HG02885 (cell line): Measurements from ENCODE around the gene VTI1A.

ENCODE experiments used
- ATAC-seq: cut with Tn5 transposase; IDR thresholded peaks from one replicate; pipeline ENCODE4 v1.9.1; 2021; ENCODE audit warnings: mild to moderate bottlenecking; ENCODE audit not compliant: unreplicated experiment, poor library complexity

The VTI1A gene

DNA sequence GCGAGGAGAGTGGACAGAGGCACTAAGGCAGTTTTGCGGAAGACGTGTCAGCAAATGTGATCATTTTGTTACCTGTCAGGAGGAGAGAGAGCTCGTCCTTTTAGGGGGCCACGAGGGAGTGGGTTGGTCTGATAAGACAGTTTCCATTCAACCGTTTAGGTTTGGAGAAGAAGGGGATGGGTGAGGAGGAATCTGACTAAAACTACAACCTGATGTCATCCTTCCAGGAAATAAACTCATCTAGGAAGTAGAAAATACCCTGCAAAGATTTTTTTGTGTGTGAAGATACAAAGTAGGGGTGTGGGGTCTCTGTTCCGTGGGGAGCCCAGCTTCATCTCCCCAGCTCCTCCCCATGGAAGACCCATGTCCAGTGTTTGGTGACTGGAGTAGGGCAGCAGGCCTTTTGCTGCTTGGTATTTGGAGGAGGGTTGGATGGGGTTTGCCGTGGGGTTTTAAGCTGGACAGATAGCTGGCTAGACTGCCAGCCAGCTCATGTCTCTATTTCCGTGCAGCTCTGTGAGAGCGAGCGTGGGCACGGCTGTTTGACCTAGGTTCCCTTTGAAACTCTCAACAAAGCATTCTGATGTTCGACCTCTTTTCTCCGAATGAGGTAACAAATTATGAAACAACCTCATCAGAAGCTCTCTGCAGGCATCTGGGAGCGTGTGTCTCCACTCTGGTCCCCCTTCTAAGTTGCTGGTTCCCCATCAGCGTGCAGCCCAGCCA is 367.0 kb downstream of the VTI1A start:
- no peak for ATAC-seq

DNA sequence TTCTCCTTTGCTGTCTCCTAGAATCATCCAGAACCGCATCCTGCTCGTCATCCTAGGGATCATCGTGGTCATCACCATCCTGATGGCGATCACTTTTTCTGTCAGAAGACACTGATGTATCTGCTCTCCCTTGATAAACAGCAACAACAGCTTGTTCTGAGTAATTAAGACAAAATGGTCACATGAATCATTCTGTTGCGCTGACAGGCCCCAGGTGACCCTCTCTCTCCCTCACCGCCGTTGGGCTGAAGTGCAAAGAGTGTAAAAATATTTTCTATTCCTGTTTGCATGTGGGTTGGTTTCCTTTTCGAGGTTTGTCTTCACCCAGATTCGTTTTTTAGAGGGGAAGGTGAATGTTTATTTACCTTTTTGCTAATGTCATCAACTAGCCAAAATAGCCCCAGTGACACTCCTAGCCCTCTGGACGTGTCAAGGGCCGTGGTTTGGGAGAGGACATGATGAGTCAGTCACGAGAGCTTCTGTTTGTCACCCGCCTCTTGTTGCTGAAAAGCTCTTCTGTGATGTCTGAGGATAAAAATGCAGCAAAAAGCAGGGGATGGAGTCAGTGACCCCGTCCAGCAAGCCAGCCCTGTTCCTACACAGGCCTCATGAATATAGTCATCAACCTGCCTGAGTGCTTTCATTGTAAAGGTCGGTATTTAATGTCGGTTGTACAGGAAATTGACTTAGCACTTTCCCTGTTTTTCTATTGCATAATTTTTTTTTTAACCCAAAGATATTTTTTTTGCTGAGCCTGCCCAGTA is 368.4 kb downstream of the VTI1A start:
- ATAC-seq = no peak

DNA sequence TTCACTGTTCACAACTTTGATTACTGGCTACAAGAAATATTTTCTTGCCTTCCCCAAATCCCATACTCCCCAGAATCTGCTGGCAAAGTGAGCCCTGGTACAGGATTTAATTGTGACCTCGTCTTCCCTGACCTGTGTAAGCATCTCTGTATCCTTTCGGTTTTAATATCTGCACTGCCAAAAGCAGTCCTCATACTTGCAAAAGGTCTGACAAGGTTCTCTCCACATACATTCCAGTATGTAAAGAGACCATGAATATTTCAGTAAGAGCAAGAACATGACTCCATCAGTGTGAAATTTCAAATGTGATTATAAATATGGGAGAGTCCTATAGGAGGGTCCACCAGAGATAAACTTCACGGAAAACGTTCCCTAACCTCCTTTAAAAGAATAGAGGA is 369.0 kb downstream of the VTI1A start:
- ATAC-seq = no peak

- no peak for ATAC-seq
Measured at GRCh38 chr10:112816891-112817290, 369.9 kb downstream of the VTI1A start.

GRCh38 chr10:112817981-112818777 is 371.2 kb downstream of the VTI1A start:
- no peak for ATAC-seq

DNA sequence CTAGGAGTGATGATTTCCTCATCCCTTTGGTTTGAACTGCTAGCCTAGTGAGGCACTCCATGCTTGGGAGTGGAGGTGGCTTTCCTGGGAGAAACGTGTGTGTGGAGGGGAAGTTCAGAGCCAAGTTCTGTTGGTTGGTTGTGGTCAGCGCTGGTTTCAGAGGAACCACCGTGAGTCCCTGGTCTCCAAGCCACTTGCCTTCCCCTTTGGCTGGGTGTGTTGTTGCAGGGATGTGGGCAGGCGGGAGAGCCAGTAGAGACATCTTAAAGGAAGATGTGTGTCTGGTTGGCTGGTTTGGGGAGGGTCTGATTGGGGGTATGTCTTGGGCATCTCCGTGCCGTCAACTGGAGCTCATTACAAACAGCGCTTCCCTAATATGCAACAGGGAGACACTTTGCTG is 372.2 kb downstream of the VTI1A start:
- no peak for ATAC-seq

GRCh38 chr10:112820320-112820719 is 373.3 kb downstream of the VTI1A start:
- no peak for ATAC-seq

DNA sequence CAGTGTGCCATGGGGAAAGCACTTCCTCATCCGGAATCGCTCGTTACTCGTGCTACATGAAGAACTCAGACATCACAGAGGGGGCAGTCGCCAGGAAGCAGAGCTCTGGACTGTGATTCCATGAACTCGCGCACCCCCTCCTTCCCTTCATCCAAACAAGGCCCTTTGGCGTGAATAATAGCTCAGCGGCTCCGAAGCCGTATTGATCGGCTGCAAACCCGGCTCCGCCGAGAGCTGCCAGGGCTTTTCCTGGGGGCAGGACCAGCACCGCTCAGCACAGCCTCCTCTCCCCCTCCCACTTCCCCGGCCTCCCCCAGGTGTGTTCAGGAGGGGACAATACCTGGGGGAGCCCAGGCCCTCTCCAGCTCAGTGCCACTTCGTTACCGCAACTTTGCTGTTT is 374.0 kb downstream of the VTI1A start:
- ATAC-seq = no peak

DNA sequence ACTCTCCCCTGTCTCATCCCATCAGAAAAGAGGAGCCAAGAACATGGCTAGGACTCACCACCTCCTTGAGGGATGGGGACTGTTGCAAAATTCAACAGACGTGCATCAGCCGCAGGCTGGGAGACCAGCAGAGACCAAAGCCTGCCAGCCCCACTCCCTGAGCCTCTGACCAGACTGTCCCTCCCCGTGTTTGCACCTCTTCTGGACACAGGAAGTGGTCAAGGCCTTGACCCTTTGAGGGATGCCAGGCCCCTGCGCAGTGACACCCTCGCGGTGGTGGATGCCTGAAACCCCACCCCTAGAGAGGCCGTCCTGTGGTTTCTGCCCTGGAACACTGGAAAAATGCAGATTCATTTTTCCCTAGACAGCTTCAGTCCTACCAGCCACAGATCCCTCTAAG is 374.6 kb downstream of the VTI1A start:
- ATAC-seq = no peak

GRCh38 chr10:112823007-112823406 is 376.0 kb downstream of the VTI1A start:
- no peak for ATAC-seq

- no peak for ATAC-seq
Measured at GRCh38 chr10:112823604-112824003, 376.6 kb downstream of the VTI1A start.

DNA sequence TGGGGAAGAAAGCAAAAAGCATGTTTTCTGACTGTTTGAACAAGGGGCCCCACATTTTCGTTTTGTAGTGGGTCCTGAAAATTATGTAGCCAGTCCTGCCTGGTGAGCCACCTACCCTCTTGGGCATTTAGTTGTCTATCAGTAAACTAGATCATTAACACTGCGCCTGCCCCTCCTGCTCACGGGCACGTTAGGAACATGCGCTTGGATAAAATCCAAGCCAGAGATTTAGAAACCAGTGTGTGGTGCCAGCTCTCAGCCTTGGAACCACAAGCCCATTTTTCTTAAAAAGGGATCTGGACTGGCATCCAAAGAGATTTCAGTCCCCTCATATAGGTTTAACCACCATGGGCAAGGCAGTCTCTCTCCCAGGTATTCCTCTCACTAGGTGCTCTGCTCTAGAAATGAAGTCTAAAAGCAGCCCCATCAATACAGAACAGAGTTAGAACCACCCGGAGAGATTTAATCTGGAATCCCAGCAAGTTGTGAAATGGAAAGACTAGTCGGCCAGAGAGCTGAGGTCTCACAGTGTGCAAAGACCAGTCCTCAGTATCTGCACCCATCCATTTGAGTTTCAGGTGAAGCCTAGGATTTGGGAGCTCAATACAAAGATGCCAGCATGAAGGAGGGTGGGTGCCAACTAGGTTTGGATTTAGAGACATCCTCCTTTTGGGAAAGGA is 379.1 kb downstream of the VTI1A start:
- ATAC-seq = no peak

- no peak for ATAC-seq
Measured at GRCh38 chr10:112827086-112827485, 380.1 kb downstream of the VTI1A start.

GRCh38 chr10:112827951-112828350 is 380.9 kb downstream of the VTI1A start:
- no peak for ATAC-seq

- ATAC-seq = no peak
Measured at GRCh38 chr10:112831859-112832258, 384.8 kb downstream of the VTI1A start.

DNA sequence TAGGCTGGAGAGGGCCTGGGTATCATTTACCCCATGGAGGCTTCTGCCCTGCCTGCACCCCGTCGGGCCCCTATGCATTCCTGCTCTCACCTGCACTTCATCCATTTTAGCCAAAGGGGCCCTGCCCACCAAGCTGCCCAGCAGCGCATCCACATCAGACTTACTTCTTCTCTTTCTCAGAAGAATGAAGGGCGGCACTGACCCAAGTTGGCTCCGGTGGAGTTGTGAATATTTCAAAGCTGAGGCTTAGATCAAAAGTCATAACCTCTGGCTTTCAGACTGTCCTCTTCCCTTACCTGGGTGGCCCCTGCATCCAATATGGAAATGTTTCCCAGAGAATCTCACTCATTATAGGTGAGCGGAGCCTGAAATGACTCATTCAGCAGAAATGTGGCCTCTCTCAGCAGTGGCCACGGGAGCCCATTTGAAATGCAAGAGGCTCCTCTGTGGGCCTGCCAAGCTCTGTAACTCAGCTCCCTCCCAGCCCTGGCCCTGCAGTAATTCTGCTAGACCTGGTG is 385.4 kb downstream of the VTI1A start:
- no peak for ATAC-seq

DNA sequence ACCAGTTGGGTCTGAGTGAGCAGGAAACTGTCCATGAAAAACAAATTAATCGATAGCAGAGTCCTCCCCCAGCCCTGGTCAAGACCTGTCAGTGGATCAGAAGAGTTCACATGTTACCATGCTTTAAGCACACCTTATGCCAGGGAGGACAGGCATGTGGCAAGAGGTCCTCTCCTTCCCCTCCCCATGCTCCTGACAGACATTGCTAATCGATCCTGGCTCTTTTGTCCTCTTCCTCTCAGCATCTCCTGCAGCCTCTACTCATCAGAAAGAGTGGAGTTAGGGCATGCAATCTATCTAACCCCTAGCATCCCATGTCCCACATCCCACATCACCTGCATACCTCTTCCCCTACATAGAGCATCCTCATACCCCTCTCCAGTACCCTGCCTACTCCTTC is 385.9 kb downstream of the VTI1A start:
- ATAC-seq = no peak

GRCh38 chr10:112834751-112835181 is 387.8 kb downstream of the VTI1A start:
- ATAC-seq = no peak

DNA sequence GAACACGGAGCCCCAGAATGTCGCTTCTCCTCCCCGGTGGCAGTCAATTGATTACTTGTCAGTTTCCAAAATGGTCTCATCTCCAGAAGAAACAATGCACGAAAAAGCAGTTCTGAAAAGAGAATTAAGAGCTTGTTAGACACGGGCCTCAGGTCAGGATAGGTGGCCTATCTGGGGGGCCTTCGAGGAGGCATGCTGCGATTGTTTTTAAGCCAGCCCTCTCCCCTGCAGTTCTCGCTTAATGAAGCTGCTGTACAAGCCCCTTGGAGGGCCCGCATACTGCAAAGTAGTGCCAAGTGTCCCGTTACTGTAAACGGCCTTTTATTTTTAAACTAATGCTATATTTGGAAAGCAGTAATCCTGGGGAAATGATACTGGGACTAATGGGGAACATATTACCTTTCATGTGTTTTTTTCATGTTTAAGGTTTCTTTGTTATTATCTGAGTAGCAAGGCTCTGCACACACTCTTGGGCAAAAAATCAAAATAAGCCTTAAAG is 388.3 kb downstream of the VTI1A start:
- no peak for ATAC-seq

DNA sequence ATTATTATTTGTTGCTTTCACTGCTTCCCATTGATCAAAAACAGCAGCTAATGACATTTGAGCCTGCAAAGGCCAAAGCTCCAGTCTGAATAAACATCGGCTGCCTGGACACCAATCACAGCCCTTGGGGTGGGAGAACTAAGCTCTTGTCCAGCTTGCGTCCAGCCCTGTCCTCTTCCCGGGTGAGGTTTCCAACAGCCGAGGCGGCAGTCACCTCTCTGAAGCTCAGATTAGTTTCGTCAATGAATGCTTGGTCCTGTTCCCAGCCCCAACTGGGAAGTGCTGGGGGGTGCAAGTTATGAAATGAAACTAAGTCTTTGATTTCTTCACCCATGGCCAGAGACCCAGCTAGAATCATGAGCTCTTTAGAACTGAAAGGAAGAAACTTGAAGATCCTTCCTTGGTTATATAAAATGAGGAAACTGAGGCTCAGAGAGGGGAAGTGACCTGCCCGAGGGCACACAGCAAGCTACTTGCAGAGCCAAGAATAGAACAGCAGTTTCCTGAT is 389.0 kb downstream of the VTI1A start:
- ATAC-seq = no peak
